SK-N-MC (cell line): ENCODE results near the gene FAM107B.

Experiments
- EZH2 ChIP-seq: fragments of 200-600 bp; sonication (generic); IDR thresholded peaks from one replicate; pipeline ENCODE4 v1.6.1; 2017; ENCODE audit warnings: antibody characterized with exemption
- FOXP2 ChIP-seq: optimal IDR thresholded peaks from 2 replicates; pipeline ENCODE3; 2011; ENCODE audit warnings: mild to moderate bottlenecking, moderate library complexity; ENCODE audit not compliant: insufficient read depth; ENCODE audit errors: extremely low read length, control extremely low read depth
- POLR2AphosphoS5 ChIP-seq: IDR thresholded peaks from 2 replicates; pipeline ENCODE4 v1.6.1; 2012; ENCODE audit warnings: mild to moderate bottlenecking, low read depth, low read length, borderline replicate concordance

DNA sequence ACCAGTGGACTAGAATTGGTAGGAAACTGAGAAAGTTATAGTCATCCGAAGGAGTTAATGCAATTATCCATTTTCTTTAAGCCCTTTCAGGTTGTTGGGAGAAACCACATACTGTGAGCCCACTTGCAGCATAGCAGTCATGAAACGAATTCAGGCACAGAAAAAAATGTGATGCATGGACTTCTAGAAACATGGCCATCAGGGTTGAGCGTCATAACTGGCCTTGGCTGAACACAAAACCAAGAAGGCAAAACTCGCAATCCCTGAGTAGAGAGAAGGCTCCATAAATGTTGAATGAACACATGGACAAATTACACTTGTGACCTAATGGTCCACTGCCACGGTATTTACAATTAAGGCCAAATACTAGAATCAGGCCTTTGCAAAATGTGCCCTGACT, 121.9 kb downstream of the FAM107B start:
- TF ChIP-seq EZH2 (no peak), POLR2AphosphoS5 (no peak), FOXP2 (no peak)
